Measurements from ENCODE around the gene HIVEP1.

HIVEP1 gene

GRCh38 chr6:11996751-11997150, 15.4 kb upstream of the HIVEP1 start:
- Histone ChIP-seq H3K4me1 (ENCODE audit: control insufficient read depth, insufficient read depth, low read length) (no peaks in the 10 kb centered on the region), H3K9me3 (ENCODE audit: control insufficient read depth, insufficient read depth, low read depth, low read length) (no peaks in the 10 kb centered on the region), H3K36me3 (ENCODE audit: control insufficient read depth in 2 of 2, insufficient read depth in 1 of 2, low read length in 2 of 2) (no peaks in the 10 kb centered on the region), H3K4me3 (ENCODE audit: low read depth, low read length) (no peak overlapping the region), H3K27ac (ENCODE audit: extremely low read depth, low read depth, low read length) (no peak overlapping the region)
- ChIA-PET CTCF (interaction anchor here (0.6 to 1.8 kb wide), 2 partner anchors 13 to 850 kb away, joined by 3 to 4 read pairs; no protein-coding TSS in a partner anchor), POLR2A (no interaction called here)
- TF ChIP-seq ZNF791 (tag by site-specific recombination; IDR thresholded peaks at IDR 0.05), result no peak
- TF ChIP-seq, protein P1, sequence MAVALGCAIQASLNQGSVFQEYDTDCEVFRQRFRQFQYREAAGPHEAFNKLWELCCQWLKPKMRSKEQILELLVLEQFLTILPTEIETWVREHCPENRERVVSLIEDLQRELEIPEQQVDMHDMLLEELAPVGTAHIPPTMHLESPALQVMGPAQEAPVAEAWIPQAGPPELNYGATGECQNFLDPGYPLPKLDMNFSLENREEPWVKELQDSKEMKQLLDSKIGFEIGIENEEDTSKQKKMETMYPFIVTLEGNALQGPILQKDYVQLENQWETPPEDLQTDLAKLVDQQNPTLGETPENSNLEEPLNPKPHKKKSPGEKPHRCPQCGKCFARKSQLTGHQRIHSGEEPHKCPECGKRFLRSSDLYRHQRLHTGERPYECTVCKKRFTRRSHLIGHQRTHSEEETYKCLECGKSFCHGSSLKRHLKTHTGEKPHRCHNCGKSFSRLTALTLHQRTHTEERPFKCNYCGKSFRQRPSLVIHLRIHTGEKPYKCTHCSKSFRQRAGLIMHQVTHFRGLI (tag by site-specific recombination; IDR thresholded peaks at IDR 0.05), result no peak
- TF ChIP-seq ZNF24 (tag by site-specific recombination; IDR thresholded peaks at IDR 0.05), result no peak

DNA sequence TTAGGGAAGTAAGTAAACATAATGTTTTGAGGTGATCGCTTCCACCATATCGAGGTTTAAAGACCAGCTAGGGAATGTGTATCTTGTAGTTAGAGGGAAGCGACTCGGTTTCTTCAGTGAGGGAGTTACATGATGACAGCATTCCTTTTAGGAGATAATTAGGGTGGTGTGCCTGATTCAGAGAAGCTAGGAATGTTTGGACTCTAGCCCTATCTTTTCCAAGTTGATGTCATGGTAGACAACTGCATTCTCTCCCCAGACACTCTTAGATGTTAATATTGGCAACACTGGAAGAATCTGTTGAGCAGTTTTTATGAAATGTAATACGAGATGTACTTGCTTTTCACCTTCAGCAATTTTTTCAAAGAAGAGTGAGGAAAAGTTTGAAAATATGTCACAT, 12.9 kb upstream of the HIVEP1 start:
- H3K36me3 ChIP-seq (ENCODE audit: control insufficient read depth in 2 of 2, insufficient read depth in 1 of 2, low read length in 2 of 2), result no peaks in the 10 kb centered on the region
- no peaks in the 10 kb centered on the region for H3K9me3 ChIP-seq (ENCODE audit: control insufficient read depth, insufficient read depth, low read depth, low read length)
- no peak overlapping the region for H3K27ac ChIP-seq (ENCODE audit: extremely low read depth, low read depth, low read length)
- ChIA-PET CTCF (interaction anchor here (0.6 to 0.7 kb wide), 2 partner anchors 763 to 1616 kb away, joined by 3 read pairs; partner anchors contain the start of gene NOL7), POLR2A (no interaction called here)
- no peak overlapping the region for H3K4me3 ChIP-seq (ENCODE audit: low read depth, low read length)
- no peak for TF ChIP-seq ZBTB11 (tag by site-specific recombination; conservative IDR thresholded peaks at IDR 0.05; ENCODE audit: low read depth)
- TF ChIP-seq HOXC10 (CRISPR knock-in tag; IDR thresholded peaks at IDR 0.05), result no peak
- no peak for TF ChIP-seq ZNF354C (tag by site-specific recombination; IDR thresholded peaks at IDR 0.05; ENCODE audit: borderline replicate concordance, low read depth)
- no peak for TF ChIP-seq ZNF2 (tag by site-specific recombination; IDR thresholded peaks at IDR 0.05)
- no peak for TF ChIP-seq ZFP69B (tag by site-specific recombination; IDR thresholded peaks at IDR 0.05)
- H3K4me1 ChIP-seq (ENCODE audit: control insufficient read depth, insufficient read depth, low read length), result no peaks in the 10 kb centered on the region

- Histone ChIP-seq H3K4me3 (ENCODE audit: low read depth, low read length) (no peak overlapping the region), H3K9me3 (ENCODE audit: control insufficient read depth, insufficient read depth, low read depth, low read length) (no peaks in the 10 kb centered on the region), H3K27ac (ENCODE audit: extremely low read depth, low read depth, low read length) (no peak overlapping the region), H3K36me3 (ENCODE audit: control insufficient read depth in 2 of 2, insufficient read depth in 1 of 2, low read length in 2 of 2) (no peaks in the 10 kb centered on the region), H3K4me1 (ENCODE audit: control insufficient read depth, insufficient read depth, low read length) (no peaks in the 10 kb centered on the region)
- POLR2A ChIA-PET, result no interaction called here
- no peak for TF ChIP-seq ZNF221 (tag by site-specific recombination; IDR thresholded peaks at IDR 0.05; ENCODE audit: borderline replicate concordance)
- CTCF ChIA-PET, result interaction anchor here (0.5 kb wide), 1 partner anchor 295 kb away, joined by 3 read pairs; no protein-coding TSS in a partner anchor
Measured at GRCh38 chr6:12000174-12000573, 11.9 kb upstream of the HIVEP1 start.

DNA sequence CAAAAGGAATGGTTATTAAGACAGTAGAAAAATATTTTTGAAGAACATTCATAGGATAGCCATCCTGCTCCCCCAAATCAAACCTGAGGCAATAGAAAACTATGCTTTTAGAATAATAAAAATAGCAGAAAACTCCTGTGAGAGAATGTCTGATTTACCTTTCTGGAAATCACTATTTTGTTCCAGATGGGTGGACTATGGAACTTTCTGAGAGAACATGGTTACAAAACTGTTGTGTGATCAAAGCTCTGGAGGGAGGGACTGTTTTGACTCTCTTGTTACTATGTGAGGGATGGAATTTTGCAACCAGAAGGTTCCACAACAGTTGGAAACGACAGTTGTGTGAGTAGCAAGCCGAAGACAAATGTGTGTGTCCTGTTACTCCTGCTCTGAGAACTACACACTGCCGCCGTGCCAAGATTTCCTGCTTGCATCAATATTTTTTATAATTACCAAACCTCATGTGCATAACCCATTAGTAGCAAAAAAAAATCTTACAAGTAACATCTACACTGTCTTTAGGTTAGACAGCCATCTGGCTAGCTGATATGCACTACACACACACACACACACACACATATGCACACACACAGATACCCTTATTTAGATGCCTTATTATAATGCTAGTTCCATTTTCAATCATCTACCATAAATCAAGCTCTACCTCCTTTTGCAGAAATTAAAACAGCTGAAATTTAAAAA, 11.0 kb upstream of the HIVEP1 start:
- H3K4me3 ChIP-seq (ENCODE audit: low read depth, low read length), result no peak overlapping the region
- ChIA-PET POLR2A (no interaction called here), CTCF (interaction anchor here (0.6 to 0.7 kb wide), 3 partner anchors 72 to 1128 kb away, joined by 3 read pairs; no protein-coding TSS in a partner anchor)
- H3K9me3 ChIP-seq (ENCODE audit: control insufficient read depth, insufficient read depth, low read depth, low read length), result no peaks in the 10 kb centered on the region
- H3K4me1 ChIP-seq (ENCODE audit: control insufficient read depth, insufficient read depth, low read length), result no peaks in the 10 kb centered on the region
- TF ChIP-seq ZSCAN4 (tag by site-specific recombination; IDR thresholded peaks at IDR 0.05) (0 out of 2 replicates have a peak, but pooled peaks have one; percentile 31), ZNF621 (tag by site-specific recombination; IDR thresholded peaks at IDR 0.05) (no peak), KLF9 (tag by site-specific recombination; IDR thresholded peaks at IDR 0.05; ENCODE audit: low read depth) (no peak)
- H3K27ac ChIP-seq (ENCODE audit: extremely low read depth, low read depth, low read length), result no peak overlapping the region
- no peaks in the 10 kb centered on the region for H3K36me3 ChIP-seq (ENCODE audit: control insufficient read depth in 2 of 2, insufficient read depth in 1 of 2, low read length in 2 of 2)

Data from HEK293 (cell line).